Epithelial cell of esophagus (primary cell): ENCODE results near the gene MAZ.

Experiments used
- DNase-seq: peaks from one replicate; pipeline ENCODE4 v3.0.0; 2010; ENCODE audit warnings: low read depth
- H3K4me3 ChIP-seq: 2 replicates; pipeline ENCODE4 v1.5.1; 2011; ENCODE audit warnings: mild to moderate bottlenecking, low read length, control low read depth
- CTCF ChIP-seq: IDR thresholded peaks from 2 replicates; pipeline ENCODE4 v1.5.1; 2011; ENCODE audit warnings: low read depth, mild to moderate bottlenecking, low read length, control low read depth, inconsistent platforms; ENCODE audit not compliant: insufficient read depth; ENCODE audit errors: missing control alignments

MAZ gene

GRCh38 chr16:29807426-29808218 lies 1.3 kb downstream of the MAZ start:
- peak; percentile 94 for DNase-seq
- TF ChIP-seq CTCF, result peak; percentile 45
- H3K4me3 ChIP-seq, result peak overlapping the region; percentile 60

DNA sequence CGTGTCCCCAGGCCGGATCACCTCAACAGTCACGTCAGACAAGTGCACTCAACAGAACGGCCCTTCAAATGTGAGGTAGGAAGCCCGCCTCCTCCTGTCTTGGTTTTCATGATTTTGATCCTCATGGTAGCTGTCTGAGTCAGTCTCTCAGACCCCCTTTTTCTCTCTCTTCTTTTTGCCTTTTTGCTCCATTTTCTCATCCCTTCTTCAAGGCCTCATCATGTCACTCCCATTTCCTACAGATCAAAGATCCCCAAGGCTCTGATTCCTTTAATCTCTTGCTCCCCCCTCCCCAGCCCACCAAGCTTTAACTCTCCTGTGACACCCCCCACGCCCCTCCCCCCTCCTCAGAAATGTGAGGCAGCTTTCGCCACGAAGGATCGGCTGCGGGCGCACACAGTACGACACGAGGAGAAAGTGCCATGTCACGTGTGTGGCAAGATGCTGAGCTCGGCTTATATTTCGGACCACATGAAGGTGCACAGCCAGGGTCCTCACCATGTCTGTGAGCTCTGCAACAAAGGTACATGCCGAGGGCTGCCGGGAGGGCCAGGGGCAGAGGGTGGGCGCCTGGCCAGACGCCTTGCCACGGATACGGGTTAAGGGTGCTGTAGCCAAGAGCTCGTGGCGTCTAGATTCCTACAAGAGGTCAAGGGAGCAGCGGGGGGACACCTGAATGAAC lies 2.0 kb downstream of the MAZ start:
- no peak for DNase-seq
- peak overlapping the region; percentile 60 for H3K4me3 ChIP-seq
- TF ChIP-seq CTCF, result no peak

DNA sequence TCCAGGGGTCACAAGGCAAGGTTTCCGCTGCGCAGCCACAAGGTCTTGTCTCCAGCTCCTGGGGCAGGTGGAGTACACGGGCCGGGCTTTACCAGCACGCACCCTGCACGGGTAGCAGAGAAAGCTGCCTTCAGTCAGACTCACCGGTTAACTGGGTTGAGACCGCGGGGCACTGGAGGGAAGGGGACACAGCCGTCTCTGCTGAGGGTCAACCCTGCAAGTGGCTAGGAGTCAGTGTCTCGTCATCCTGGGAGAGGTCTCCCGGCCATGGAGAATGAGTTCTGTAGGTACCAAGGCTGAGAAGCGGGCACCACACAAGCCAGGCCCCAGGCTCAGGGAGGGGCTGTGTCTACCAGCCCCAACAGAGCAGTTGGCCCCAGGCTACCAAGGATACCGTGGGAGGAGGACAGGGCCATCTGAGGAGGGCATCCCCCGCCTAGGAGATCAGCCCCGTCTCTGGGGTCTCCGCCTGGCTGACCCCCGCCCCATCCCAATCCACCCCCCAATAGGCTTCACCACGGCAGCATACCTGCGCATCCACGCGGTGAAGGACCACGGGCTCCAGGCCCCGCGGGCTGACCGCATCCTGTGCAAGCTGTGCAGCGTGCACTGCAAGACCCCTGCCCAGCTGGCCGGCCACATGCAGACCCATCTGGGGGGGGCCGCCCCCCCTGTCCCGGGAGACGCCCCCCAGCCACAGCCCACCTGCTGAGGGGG lies 2.9 kb downstream of the MAZ start:
- peak overlapping the region; percentile 60 for H3K4me3 ChIP-seq
- no peak for TF ChIP-seq CTCF
- no peak for DNase-seq

GRCh38 chr16:29809850-29810698 lies 3.7 kb downstream of the MAZ start:
- no peak overlapping the region for H3K4me3 ChIP-seq
- DNase-seq, result no peak
- no peak for TF ChIP-seq CTCF

DNA sequence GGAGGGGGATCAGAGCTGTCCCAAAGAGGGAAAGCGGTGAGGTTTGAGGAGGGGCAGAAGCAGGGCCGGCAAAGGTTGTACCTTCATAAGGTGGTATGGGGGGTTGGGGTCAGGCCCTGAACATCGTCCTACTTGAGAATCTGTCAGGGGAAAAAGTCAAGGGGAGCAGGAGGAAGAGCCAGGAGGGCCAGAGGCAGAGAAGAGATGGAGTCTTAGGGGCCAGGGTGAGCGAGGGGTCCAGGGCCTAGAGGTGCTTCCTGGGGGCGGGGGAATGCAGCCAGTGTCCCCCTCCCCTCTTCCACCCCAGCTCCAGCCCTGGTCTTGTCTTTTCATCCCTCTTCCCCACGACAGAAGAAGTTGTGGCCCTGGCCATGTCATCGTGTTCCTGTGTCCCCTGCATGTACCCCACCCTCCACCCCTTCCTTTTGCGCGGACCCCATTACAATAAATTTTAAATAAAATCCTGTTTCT lies 4.4 kb downstream of the MAZ start:
- H3K4me3 ChIP-seq, result no peak overlapping the region
- no peak for DNase-seq
- TF ChIP-seq CTCF, result no peak

DNA sequence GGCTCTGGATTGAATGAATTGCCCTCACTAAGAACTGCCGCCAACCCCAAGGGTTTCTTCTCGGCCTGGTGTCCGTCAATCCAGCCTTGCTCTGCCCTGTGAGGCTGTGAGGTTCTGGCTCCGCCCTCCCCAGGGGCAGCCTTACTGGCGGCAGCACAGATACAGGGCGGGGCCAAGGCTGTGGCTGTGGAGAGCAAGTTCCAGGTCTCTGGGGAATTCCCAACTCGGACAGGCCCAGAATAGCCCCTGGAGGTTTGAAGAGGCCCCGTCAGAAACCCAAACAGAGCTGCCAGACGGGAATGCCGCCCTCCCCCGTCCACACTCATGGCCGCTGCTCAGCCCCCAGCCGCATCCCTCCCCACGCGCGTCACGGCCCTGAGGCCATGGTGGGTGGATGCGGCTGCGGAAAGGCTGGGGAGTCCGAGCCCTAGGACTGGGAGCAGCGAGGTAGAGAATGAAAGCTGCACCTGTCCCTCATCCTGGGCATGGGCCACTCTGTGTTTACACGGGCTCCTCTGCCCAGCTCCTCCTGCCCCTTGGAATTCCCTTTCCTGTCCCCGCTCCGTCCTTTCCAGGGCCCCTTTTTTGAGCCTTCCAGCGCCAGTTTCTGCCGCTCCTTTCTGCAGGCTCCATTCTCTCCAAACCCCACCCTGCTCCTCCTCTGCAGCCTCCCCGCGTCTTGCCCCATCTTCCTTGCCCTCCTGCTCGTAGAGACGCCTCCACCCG lies 5.0 kb downstream of the MAZ start:
- DNase-seq, result peak; percentile 96
- peak overlapping the region; percentile 45 for H3K4me3 ChIP-seq
- no peak for TF ChIP-seq CTCF
